ENCODE measurements around the gene TTC4. TPM values are rescaled to one million over a fixed set of nuclear protein-coding genes. Genes with fewer than 3 reads are reported as not detected.

Gene TTC4
- total and polyA plus RNA-seq, 11 donors: 9.5 to 24.1 (median 15.2) TPM

DNA sequence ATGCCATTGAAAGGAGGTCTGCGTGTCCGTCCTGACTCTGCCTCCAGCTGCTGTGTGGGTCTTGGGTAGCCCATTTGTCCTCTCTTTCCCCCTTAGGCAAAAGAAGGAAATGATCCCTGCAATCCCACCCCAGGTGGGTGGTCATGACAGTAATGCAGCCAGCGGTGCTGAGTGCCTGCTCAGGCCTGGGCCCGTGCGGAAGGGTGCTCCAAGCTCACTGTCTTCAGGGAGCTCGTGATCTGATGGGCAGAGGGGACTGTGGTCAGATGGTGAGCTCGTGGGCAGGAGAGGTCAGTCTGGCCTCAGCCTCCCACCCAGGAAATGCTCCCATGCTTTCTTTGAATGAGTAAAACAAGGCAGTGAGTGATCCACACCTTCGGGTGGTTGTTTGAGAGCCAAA is 35.3 kb upstream of the TTC4 start:
- TF ChIP-seq, protein P1, sequence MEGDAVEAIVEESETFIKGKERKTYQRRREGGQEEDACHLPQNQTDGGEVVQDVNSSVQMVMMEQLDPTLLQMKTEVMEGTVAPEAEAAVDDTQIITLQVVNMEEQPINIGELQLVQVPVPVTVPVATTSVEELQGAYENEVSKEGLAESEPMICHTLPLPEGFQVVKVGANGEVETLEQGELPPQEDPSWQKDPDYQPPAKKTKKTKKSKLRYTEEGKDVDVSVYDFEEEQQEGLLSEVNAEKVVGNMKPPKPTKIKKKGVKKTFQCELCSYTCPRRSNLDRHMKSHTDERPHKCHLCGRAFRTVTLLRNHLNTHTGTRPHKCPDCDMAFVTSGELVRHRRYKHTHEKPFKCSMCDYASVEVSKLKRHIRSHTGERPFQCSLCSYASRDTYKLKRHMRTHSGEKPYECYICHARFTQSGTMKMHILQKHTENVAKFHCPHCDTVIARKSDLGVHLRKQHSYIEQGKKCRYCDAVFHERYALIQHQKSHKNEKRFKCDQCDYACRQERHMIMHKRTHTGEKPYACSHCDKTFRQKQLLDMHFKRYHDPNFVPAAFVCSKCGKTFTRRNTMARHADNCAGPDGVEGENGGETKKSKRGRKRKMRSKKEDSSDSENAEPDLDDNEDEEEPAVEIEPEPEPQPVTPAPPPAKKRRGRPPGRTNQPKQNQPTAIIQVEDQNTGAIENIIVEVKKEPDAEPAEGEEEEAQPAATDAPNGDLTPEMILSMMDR (IDR thresholded peaks at IDR 0.05): no peak
- no peak for TF ChIP-seq POLR2A (IDR thresholded peaks at IDR 0.05)
- Histone ChIP-seq H3K27me3 (no peaks in the 10 kb centered on the region), H3K9me3 (no peaks in the 10 kb centered on the region), H3K4me1 (no peaks in the 10 kb centered on the region), H3K27ac (no peak overlapping the region), H3K36me3 (peaks cover 0 to 20% (median 0%) of the 10 kb centered on the region in 9 donors), H3K4me3 (no peak overlapping the region)
- intact Hi-C loops (cut with DNase I): no loop called here
- DNase-seq (no peak), ATAC-seq (no peak)
- 79 to 92% (median 83%) methylated on average over 8 of the region's 8 CpGs for WGBS, 4 donors

DNA sequence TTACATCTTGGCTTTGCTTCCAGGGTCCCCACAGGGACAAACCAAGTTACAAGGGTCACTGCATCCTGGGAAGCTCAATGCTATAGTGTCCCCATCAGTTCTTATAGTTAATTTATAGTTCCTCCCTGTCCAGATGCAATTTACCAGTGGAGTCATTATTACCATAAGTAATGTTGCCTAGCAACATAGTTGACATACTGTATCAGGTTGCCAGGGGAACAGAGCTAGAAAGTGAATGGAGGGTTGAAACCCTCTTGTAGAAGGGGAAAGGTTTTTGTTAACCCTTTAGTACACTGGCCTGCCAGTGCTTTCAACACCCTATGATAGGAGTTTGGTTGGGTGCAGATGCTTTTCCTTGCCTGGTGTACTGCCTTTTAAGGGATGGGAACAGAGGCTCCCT is 34.3 kb upstream of the TTC4 start:
- no peak for TF ChIP-seq POLR2A (IDR thresholded peaks at IDR 0.05)
- TF ChIP-seq, protein P1 (IDR thresholded peaks at IDR 0.05): no peak
- intact Hi-C loops (cut with DNase I): no loop called here
- ATAC-seq (no peak), DNase-seq (no peak)
- no peaks in the 10 kb centered on the region for H3K4me1 ChIP-seq
- peaks cover 0 to 20% (median 0%) of the 10 kb centered on the region in 9 donors for H3K36me3 ChIP-seq
- H3K27me3 ChIP-seq: no peaks in the 10 kb centered on the region
- H3K9me3 ChIP-seq: no peaks in the 10 kb centered on the region
- no peak overlapping the region for H3K4me3 ChIP-seq
- no peak overlapping the region for H3K27ac ChIP-seq

GRCh38 chr1:54683453-54683852 is 32.2 kb upstream of the TTC4 start:
- intact Hi-C loops (cut with DNase I): no loop called here

GRCh38 chr1:54685335-54685905 is 30.2 kb upstream of the TTC4 start:
- no peak for TF ChIP-seq POLR2A (IDR thresholded peaks at IDR 0.05)
- TF ChIP-seq, protein P1 (IDR thresholded peaks at IDR 0.05): no peak
- ATAC-seq (no peak), DNase-seq (no peak)
- H3K4me3 ChIP-seq: no peak overlapping the region
- H3K27me3 ChIP-seq: no peaks in the 10 kb centered on the region
- no peak overlapping the region for H3K27ac ChIP-seq
- WGBS, 4 donors: 86 to 91% (median 88%) methylated on average over 4 of the region's 4 CpGs
- intact Hi-C loops (cut with DNase I): no loop called here
- no peaks in the 10 kb centered on the region for H3K9me3 ChIP-seq
- no peaks in the 10 kb centered on the region for H3K4me1 ChIP-seq
- peaks cover 0 to 13% (median 0%) of the 10 kb centered on the region in 9 donors for H3K36me3 ChIP-seq

More at GRCh38 chr1:54683453-54683852, 32.2 kb upstream of the TTC4 start:
- H3K27ac ChIP-seq: no peak overlapping the region
- TF ChIP-seq, protein P1 (IDR thresholded peaks at IDR 0.05): no peak
- TF ChIP-seq POLR2A (IDR thresholded peaks at IDR 0.05): no peak
- DNase-seq (no peak), ATAC-seq (no peak)
- H3K9me3 ChIP-seq: no peaks in the 10 kb centered on the region
- no peak overlapping the region for H3K4me3 ChIP-seq
- no peaks in the 10 kb centered on the region for H3K4me1 ChIP-seq
- no peaks in the 10 kb centered on the region for H3K27me3 ChIP-seq
- 83 to 94% (median 85%) methylated on average over 6 of the region's 6 CpGs for WGBS, 4 donors
- peaks cover 0 to 13% (median 0%) of the 10 kb centered on the region in 9 donors for H3K36me3 ChIP-seq

All from heart left ventricle (tissue), 16 donors.